ENCODE results near the gene BST2.
"Not testable (repeated sequence)": the region's sequence is repeated elsewhere in the genome, so short reads cannot be mapped to it uniquely, and the experiment has no call there.

The BST2 gene

DNA sequence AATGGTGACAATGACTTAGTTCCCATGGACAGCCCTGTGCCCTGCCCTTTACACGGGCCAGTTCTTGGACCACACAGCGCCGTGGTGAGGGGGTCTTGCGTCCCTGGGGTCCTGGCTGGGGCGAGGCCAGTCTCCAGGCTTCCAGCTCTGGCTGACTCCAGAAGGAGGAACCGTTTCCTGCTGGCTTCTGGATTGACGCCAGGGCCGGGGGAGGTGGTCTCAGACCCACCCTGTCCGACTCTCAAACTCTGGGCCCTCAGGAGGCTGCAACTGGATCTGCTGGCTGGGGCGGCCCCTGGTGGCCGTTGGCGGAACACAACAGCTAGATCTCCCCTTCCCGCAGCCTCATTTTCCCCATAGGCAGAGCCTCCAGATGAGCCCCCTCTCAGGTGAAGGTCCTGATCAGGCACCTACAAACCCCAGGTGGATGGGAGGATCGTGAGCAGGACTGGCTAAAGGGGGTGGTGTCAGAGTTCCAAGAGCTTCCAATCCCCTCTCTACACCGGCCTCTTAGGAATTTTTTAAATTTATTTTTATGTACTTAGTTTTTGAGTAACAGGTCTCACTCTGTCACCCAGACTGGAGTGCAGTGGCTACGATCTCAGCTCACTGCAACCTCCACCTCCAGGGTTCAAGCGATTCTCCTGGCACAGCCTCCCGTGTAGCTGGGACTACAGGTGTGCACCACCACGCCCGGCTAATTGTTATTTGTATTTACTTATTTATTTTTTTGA, 19.4 kb downstream of the BST2 start:
- DNase-seq, result peak; percentile 81

DNA sequence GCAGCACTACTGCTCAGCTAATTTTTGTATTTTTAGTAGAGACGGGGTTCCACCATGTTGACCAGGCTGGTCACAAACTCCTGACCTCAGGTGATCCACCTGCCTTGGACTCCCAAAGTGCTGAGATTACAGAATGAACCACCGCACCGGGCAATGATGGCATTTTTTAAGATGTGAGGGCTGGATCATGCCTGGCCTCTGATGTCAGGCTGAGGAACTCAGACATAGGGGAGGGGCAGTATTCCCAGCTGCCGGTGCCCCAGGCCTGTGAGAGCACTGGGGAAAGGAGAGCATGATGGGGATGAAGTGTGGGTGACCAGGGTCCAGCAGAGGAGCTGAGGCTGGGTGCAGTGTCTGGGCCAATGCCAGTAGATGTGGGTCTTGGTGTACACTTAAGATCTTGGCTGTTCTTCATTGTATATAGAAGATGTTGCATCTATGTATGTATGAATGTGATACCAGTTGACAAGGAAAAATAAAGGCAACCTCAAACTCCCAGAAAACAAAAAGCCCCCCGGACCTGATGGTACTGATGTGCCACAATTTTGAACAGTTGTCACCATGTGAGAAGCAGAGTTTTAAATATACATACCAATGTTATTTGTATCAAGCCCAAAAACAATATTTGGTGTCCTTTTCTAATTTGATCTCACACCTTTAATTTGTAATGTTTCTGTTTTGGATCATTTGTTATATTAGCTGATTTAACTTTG, 24.8 kb downstream of the BST2 start:
- DNase-seq, result no peak

DNA sequence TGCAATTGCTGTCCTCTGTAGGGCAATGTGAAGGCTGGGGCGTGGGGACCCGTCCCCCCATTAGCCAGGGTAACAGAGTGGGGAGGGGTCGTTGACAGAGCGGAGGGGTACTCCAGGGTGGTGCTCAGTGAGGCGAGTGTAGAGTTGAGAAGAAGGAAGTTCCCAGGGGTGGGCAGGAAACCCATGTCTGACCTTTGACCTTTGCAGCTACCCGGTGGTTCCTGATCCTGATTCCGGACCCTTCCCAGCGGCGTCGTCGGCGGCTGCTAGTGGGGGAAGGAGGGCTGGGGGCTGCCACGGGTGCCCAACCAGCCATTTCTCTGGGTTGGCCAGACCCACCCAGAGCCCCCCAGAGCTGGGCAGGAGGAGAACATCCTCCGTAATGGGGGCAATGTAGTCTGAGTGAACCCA, 26.2 kb downstream of the BST2 start:
- no peak for DNase-seq

DNA sequence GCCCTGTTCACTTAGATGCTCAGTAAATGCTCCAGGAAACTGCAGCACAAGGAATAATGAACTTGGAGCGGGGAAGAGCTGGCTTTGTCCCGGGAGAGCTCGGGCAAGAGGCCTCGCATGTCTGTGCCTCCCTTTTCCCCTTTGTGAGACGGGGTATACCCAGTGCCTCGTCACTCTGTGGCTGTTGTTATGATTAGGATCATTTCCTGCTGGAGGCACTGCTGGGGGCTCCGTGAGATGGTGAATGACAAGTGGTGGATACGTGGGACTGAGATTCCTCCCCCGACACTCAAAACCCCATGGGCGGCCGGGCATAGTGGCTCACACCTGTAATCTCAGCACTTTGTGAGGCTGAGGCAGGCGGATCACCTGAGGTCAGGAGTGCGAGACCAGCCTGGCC, 27.2 kb downstream of the BST2 start:
- no peak for DNase-seq

DNA sequence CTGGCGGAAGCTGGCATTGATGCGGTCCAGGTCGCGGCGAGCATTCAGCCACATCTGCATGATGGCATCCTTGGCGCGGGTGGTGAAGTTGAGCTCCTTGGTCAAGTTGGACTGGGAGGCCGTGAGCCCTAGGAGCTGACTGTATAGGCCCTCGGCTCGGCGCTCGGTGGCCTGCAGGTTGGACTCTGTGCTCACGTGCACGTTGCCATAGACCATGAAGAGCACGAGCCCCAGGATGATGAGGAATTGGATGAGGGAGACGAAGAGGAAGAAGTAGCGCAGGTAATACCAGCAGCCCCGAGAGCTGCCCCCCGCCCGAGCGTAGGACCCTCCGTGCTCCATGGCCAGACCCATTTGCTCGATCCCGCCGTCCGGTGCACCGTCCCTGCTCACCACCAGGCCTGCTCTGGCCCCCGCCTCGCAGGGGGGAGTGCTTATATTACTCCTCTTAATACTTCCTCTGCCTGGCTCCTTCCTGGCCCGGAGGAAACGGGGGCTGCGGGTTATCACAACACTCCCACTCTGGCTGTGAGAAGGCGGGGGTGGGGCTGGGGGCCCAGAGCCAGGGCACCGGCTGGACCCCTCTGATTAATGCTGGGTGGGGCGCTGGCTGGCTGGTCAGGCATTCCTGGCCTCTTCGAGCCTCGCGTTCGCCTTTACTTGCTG, 28.4 kb downstream of the BST2 start, which contains the start of gene PLVAP:
Gene PLVAP (minus strand): TSS at position 408 of the 666 bp plus-strand sequence. CDS start 54 bp downstream, at position 354.
- DNase-seq, result no peak

DNA sequence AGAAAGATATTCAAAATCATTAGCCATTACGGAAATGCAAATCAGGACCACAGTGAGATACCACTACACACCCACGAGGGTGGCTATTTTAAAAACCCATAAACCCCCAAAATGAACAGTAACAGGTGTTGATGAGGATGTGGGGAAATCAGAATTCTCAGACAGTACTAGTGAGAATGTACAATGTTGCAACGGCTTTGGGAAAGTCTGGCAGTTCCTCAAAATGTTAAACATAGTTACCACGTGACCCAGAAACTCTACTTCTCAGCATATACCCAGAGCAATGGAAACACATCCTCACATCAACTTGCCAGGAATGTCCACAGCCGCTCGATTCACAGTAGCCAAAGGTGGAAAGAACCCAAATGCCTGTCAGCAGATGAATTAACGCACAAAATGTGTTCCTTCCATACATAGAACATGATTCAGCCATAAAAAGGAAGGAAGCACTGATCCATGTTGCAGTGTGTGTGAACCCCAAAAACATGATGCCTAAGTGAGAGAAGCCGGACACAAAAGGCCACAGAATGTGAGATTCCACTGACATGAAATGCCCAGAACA, 35.3 kb downstream of the BST2 start:
- DNase-seq, result no peak

DNA sequence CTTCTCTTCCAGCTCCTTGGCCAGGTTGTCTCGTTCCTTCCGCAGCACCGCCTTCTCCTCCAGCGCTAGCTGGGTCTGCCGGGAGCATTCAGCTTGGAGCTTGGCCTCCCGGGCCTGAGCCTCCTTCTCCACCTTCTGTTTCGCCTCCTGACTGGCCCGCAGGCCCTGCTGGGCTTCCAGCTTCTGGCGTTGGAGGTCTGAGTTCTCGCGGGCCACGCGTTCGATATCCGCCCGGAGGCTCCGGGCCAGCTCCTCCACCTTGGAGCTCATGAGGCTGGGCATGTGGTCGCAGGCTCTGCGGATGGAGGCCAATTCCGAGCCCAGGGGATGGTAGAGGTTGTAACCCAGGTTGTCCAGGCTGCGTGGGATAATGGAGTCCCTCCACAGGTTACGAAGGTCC, 40.1 kb downstream of the BST2 start:
- no peak for DNase-seq

DNA sequence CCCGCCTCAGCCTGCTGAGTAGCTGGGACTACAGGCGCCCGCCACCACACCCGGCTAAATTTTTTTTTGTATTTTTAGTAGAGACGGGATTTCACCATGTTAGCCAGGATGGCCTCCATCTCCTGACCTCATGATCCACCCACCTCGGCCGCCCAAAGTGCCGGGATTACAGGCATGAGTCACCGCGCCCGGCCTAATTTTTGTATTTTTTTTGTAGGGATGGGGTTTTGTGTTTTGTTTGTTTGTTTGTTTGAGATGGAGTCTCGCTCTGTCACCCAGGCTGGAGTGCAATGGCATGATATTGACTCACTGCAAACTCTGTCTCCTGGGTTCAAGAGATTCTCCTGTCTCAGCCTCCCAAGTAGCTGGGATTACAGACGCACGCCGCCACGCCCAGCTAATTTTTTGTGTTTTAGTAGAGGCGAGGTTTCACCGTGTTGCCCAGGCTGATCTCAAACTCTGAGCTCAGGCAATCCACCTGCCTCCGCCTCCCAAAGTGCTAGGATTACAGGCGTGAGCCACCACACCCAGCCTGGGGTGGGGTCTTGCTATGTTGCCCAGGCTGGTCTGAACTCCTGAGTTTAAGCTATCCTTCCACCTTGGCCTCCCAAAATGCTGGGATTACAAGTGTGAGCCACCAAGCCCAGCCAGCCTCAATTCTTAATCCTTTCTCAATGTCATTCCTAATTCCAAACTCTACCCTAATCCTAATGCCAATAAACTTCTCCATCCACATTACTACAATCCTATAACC, 41.4 kb downstream of the BST2 start:
- not testable (repeated sequence) for DNase-seq

DNA sequence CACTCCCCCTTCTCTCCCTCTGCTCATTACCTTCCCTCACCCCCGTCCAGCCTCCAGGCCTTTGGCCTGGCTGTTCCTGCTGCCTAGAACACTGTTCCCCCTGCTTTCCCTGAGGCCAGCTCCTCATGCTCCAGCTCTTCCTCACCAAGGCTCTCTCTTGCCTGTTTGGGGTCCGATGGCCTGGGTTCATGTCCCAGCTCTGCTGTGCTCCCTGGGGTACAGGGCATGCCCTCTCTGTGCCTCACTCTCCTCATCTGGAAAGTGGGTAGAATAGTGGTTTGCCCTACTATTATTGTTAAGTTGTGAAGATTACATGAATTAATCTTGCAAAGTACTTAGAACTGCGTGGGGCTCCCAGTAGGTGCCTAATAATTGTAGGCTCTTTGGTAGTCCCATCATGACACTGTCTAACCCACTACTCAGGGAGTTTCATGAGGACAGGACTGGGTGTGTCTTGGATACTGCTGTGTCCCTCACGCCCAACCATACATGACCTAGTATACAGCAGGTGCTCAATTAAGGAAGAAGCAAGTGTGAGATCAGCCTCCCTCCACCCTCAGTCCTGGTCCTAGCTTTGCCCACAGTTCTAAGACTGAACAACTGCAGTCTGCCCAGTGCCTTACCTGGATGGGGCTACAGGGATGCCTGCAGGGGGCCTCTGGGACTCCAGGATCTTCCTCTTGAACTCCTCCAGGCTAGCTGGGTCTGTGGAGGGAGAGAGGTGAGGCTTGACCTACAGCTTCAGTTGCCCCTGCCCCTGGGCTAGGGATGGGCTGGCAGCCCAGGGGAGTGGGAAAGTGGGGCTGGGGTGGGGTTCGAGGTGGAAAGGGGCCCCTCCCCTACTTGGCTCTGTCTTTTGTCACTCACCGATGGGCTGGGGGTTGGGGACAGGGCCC, 45.3 kb downstream of the BST2 start:
- no peak for DNase-seq

DNA sequence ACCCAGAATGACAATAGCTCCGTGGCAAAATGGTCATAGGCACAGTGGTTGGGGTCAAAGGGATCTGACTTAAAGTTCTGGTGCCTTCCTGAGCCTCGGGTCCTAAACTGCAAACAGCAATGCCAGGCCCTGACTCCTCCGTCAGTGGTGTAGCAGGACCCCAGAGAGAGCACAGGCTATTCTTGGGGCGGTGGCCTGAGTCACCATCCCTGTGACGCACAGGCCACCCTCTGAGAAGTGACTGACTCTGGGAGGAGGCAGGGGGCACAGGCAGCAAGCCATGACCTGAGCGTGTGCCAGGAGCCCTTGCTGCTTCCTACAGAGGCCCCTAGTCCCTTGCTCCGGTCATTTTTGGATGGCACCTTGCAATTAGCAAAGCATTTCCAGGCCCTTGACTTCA, 47.0 kb downstream of the BST2 start:
- no peak for DNase-seq

DNA sequence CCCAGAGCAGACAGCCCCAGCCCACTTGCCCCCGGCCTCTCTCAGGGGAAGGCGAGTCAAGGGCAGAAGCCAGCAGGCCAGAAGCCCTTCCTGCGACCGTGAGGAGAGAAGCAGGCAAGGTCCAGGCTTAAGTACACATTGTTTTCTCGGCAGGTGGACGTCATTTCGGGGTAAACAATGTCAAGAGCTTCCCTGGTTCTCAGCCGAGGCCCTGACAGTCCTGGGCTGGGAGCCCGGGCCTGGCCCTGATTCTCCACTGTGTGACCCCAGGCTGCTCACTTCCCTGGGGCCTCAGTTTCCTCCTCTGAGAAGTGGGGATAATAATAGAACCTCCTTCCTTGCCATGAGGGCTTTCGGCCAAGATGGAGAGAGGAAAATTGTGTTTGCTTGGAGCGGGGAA, 47.7 kb downstream of the BST2 start:
- no peak for DNase-seq

DNA sequence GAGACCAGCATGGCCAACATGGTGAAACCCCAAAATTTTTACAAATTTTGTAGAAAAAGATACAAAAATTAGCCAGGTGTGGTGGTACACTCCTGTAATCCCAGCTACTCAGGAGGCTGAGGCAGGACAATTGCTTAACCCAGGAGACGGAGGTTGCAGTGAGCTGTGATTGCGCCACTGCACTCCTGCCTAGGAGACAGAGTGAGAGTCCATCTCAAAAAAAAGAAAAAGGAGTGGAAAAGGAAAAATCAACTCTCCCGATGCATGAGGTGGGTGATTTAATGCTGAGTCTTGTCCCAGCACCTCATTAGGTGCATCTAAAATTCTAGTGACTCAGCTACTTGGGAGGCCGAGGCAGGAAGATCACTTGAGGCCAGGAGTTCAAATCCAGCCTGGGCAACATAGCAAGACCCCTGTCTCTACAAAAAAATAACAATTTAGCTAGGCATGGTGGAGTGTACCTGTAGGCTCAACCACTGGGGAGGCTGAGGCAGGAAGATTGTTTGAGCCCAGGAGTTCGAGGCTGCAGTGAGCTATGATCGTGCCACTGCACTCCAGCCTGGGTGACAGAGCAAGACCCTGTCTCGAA, 48.3 kb downstream of the BST2 start:
- no peak for DNase-seq

DNA sequence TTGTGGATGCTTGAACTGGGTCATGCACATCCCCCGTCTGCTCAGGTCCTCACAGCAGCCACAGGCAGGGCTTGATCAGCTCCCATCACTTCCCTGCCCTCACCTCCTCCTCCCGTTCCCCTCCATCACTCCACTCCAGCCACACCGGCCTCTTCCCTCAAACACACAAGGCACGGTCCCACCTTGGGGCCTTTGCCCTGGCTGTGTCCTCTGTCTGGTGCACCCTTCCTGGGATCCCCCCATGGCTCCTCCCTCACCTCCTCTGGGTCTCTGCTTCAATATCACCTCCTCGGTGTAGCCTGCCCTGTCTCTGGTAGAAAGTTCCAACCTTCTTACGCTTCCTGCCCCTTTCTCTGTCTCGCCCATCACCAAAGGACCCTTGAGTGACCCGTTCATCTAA, 52.0 kb downstream of the BST2 start:
- no peak for DNase-seq
